Stomach (tissue), 9 donors: ENCODE results near the gene NFATC2. TPM values are rescaled to one million over a fixed set of nuclear protein-coding genes. Genes with fewer than 3 reads are reported as not detected.

Experiments used
- DNase-seq, 2 donors: peaks; one replicate each; pipeline versions ENCODE4 v3.0.0 to v3.0.0-alpha.2; 2013 to 2019
- H3K27ac ChIP-seq, 5 donors: fragments of 200-600 bp in 4 of 5; sonication (generic) in 4 of 5; one replicate each; pipeline ENCODE4 v1.5.1; 2013 to 2019; ENCODE audit warnings: mild to moderate bottlenecking in 1 of 5, moderate library complexity in 1 of 5
- H3K27me3 ChIP-seq, 3 donors: fragments of 200-600 bp; sonication (generic); one replicate each; pipeline ENCODE4 v1.5.1; 2017 to 2019; ENCODE audit warnings: mixed run types in 1 of 3
- H3K36me3 ChIP-seq, 4 donors: fragments of 200-600 bp; sonication (generic); 1 replicate in 3 of 4; 2 replicates in 1 of 4; pipeline ENCODE4 v1.5.1; 2016 to 2019
- H3K4me1 ChIP-seq, 4 donors: fragments of 200-600 bp; sonication (generic); one replicate each; pipeline ENCODE4 v1.5.1; 2016 to 2019
- H3K4me3 ChIP-seq, 4 donors: fragments of 200-600 bp; sonication (generic) in 3 of 4; one replicate each; pipeline ENCODE4 v1.5.1; 2016 to 2019; ENCODE audit warnings: mild to moderate bottlenecking in 1 of 4
- H3K9me3 ChIP-seq, 4 donors: fragments of 200-600 bp; sonication (generic); one replicate each; pipeline ENCODE4 v1.5.1; 2016 to 2019
- EP300 ChIP-seq: sonication (generic); formaldehyde crosslinking; IDR thresholded peaks from one replicate; pipeline ENCODE4 v1.6.1; 2017; ENCODE audit warnings: antibody characterized with exemption
- POLR2A ChIP-seq, 4 donors: fragments of 450-650 bp; IDR thresholded peaks; one replicate each; pipeline ENCODE4 v1.6.1; 2016; ENCODE audit warnings: antibody characterized with exemption in 4 of 4, control low read depth in 2 of 4, mild to moderate bottlenecking in 1 of 4, moderate library complexity in 1 of 4
- POLR2AphosphoS5 ChIP-seq, 3 donors: sonication (generic); formaldehyde crosslinking; IDR thresholded peaks; one replicate each; pipeline ENCODE4 v1.6.1; 2016; ENCODE audit warnings: antibody characterized with exemption in 3 of 3
- WGBS, 5 donors: extraction: QIAGEN DNeasy Blood & Tissue Kit in 3 of 5; methylation state at CpG; one replicate each; pipeline versions ENCODE4 v1.1.5 to v1.1.7; 2013 to 2018; 5-methylcytosine and 5-hydroxymethylcytosine counted together
- intact Hi-C: fragments of 100-400 bp; cut with DNase I; formaldehyde crosslinking; loops from one replicate; pipeline ENCODE4 v1.15.1; 2023; ENCODE audit warnings: low total_unique reads
- polyA plus RNA-seq, 3 donors: library from polyadenylated mRNA; stranded (reverse); fragments of 200-250 nt; gene quantifications; one replicate each; pipeline ENCODE4 v1.2.3, GENCODE V29; 2013
- total RNA-seq, 5 donors: library from RNA; depleted of rRNA; stranded (reverse); fragments of >200 nt; gene quantifications; one replicate each; pipeline versions ENCODE4 v1.1.0 to v1.2.3, GENCODE V29; 2014 to 2016
- TF ChIP-seq, protein P1 (sequence below), 7 experiments: fragments of 450-650 bp in 4 of 7; fragments of 200-600 bp in 3 of 7; sonication (generic) in 3 of 7; IDR thresholded peaks; one replicate each; pipeline ENCODE4 v1.5.1; 2016 to 2019; ENCODE audit warnings: antibody characterized with exemption in 7 of 7, control low read depth in 2 of 7, mild to moderate bottlenecking in 1 of 7
- donor health status: healthy with polysubstance abuse.
- donor health status: Bipolar disorder and iron deficiency.
- donor health status: healthy.

Gene NFATC2
- total and polyA plus RNA-seq, 8 donors, result 1.4 to 31.9 (median 8.6) TPM

DNA sequence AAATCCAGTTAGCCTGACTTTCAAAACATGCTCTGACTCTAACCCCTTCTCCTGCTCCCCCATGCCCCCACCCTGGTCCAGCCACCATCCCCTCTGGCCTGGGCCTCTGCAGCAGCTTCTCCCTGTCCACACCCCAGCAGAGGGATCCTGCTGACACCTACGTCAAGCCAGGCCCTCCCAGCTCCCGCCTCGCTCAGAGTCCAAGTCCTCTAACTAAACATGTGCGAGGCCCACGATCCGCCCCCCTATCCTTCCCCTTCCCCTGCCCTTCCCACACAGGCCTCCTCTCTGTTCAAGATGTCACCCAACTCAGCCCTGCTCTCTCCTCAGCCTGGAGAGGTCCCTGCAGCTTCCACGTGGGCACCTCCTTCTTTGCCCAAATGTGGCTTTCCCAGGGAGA lies 33.7 kb downstream of the NFATC2 start:
- Histone ChIP-seq H3K27me3 (no peaks in the 10 kb centered on the region), H3K4me3 (no peak overlapping the region), H3K9me3 (no peaks in the 10 kb centered on the region), H3K4me1 (no peaks in the 10 kb centered on the region), H3K36me3 (peaks cover 0 to 57% (median 43%) of the 10 kb centered on the region in 4 donors), H3K27ac (no peak overlapping the region)
- no peak for DNase-seq
- intact Hi-C loops, result no loop called here
- WGBS, 5 donors, result 93 to 95% (median 94%) methylated on average over 7 of the region's 7 CpGs
- TF ChIP-seq EP300 (no peak), POLR2AphosphoS5 (IDR thresholded peaks at IDR 0.05) (no peak), POLR2A (IDR thresholded peaks at IDR 0.05) (no peak)
- TF ChIP-seq, protein P1, sequence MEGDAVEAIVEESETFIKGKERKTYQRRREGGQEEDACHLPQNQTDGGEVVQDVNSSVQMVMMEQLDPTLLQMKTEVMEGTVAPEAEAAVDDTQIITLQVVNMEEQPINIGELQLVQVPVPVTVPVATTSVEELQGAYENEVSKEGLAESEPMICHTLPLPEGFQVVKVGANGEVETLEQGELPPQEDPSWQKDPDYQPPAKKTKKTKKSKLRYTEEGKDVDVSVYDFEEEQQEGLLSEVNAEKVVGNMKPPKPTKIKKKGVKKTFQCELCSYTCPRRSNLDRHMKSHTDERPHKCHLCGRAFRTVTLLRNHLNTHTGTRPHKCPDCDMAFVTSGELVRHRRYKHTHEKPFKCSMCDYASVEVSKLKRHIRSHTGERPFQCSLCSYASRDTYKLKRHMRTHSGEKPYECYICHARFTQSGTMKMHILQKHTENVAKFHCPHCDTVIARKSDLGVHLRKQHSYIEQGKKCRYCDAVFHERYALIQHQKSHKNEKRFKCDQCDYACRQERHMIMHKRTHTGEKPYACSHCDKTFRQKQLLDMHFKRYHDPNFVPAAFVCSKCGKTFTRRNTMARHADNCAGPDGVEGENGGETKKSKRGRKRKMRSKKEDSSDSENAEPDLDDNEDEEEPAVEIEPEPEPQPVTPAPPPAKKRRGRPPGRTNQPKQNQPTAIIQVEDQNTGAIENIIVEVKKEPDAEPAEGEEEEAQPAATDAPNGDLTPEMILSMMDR (IDR thresholded peaks at IDR 0.05), result no peak

DNA sequence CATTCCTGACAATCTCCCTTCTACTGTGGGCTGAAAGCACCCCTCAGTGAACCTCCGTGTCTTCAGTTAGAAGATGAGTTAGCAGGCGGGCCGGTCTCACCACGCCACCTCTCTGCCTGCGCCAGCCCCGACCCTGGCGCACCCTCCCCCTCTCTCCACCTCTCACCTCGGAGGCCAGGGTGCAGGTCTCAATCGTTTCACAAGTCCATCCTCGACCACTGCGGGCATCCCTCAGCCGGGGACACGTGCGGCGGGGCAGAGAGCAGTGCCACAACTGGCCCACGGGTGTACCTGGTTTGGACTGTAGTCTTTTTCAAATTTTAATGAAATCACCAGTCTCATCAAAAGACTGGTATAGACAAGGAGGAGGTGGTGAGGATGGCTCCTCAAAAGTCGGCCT lies 34.4 kb downstream of the NFATC2 start:
- intact Hi-C loops, result no loop called here
- 91 to 97% (median 95%) methylated on average over 17 of the region's 17 CpGs for WGBS, 5 donors
- no peak for DNase-seq

DNA sequence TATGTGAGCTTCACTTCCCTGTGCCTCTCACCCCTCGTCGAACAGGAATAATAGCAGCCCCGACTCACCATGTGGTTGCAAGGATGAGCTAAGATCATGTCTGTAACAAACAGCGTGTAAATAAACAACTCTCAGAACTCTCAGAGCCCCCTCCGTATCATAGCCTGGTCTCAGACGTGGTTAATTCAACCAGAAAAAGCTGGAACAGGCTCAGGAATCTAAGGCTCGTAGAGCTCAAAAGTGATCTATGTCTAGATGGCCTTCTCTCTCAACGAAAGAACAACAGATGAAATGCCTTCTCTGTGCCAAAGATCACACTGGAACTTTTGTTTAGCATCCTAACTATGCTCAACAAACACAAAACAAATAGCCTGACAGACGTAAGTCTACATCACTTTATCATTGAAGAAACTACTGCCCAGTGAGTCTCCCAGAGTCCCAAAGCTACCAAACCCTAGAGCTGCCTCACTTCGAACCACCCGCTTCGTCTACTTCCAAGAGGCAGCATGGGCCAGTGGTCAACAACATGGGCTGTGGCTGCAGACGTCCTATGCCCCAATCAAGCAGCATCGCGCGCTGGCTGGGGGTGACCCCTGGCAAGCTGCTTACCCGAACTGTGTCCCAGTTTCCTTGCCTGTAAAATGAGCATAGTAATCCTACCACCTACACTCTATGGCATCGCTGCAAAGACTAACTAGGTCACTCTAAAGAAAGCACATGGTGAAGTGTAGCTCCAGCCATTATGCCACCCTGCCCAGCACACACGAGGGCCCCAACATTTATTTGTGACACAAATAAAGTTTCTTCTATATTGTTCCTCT lies 35.1 kb downstream of the NFATC2 start:
- peak in 1 of 2 donors; percentile 42 for DNase-seq
- Histone ChIP-seq H3K27me3 (no peaks in the 10 kb centered on the region), H3K27ac (no peak overlapping the region), H3K9me3 (no peaks in the 10 kb centered on the region), H3K4me1 (no peaks in the 10 kb centered on the region), H3K4me3 (no peak overlapping the region), H3K36me3 (peaks cover 0 to 53% (median 40%) of the 10 kb centered on the region in 4 donors)
- WGBS, 5 donors, result 76 to 80% (median 78%) methylated on average over 19 of the region's 19 CpGs
- TF ChIP-seq EP300 (no peak), POLR2AphosphoS5 (IDR thresholded peaks at IDR 0.05) (no peak), POLR2A (IDR thresholded peaks at IDR 0.05) (no peak)
- TF ChIP-seq, protein P1 (IDR thresholded peaks at IDR 0.05), result no peak
- intact Hi-C loops, result no loop called here

More for the DNA sequence above, 34.4 kb downstream of the NFATC2 start:
- Histone ChIP-seq H3K27ac (no peak overlapping the region), H3K36me3 (peaks cover 0 to 53% (median 40%) of the 10 kb centered on the region in 4 donors), H3K4me1 (no peaks in the 10 kb centered on the region), H3K4me3 (no peak overlapping the region), H3K27me3 (no peaks in the 10 kb centered on the region), H3K9me3 (no peaks in the 10 kb centered on the region)
- no peak for TF ChIP-seq POLR2A (IDR thresholded peaks at IDR 0.05)
- TF ChIP-seq POLR2AphosphoS5 (IDR thresholded peaks at IDR 0.05), result no peak
- no peak for TF ChIP-seq EP300
- TF ChIP-seq, protein P1 (IDR thresholded peaks at IDR 0.05), result no peak

DNA sequence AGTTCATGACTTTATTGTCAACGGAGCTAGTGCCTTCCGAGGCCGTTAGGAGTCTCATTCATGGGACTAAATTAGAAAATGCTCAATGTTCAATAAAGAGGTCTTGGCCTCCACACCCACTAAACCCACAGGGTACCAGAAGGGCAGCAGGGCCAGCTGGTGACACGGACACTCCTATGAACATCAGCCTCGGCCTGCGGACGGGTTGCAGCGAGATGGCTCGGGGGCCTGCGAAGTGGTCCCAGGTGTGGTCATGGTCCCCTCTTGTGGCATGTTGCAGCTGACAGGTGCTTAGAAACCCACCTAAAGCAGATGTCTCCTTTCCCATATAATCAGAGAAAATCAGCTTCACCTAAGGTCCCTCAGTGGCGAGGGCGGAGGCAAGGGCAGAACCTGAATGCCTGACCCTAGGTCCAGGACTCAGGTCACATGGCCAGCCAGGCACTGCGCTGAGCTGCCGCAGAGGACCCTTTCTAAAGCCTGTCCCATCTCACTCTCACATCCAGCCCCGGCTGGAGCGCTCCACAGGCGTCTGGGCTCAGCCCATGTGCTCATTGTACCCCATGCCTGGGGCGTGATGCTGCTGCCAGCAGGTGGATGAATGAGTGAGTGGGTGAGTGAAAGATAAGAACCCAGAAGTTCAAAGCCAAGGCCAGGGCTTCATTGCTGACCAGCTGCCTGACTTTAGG lies 35.8 kb downstream of the NFATC2 start:
- WGBS, 5 donors, result 91 to 93% (median 93%) methylated on average over 16 to 18 of the region's 18 CpGs
- H3K4me1 ChIP-seq, result peaks cover 0 to 6% (median under 1%) of the 10 kb centered on the region in 4 donors
- no peaks in the 10 kb centered on the region for H3K27me3 ChIP-seq
- intact Hi-C loops, result no loop called here
- DNase-seq, result no peak
- no peaks in the 10 kb centered on the region for H3K9me3 ChIP-seq
- TF ChIP-seq POLR2A (IDR thresholded peaks at IDR 0.05) (no peak), POLR2AphosphoS5 (IDR thresholded peaks at IDR 0.05) (no peak), EP300 (no peak)
- TF ChIP-seq, protein P1 (IDR thresholded peaks at IDR 0.05), result no peak
- peaks cover 0 to 48% (median 39%) of the 10 kb centered on the region in 4 donors for H3K36me3 ChIP-seq
- H3K4me3 ChIP-seq, result no peak overlapping the region
- no peak overlapping the region for H3K27ac ChIP-seq
